ENCODE data around the gene MB21D2.

Gene MB21D2

DNA sequence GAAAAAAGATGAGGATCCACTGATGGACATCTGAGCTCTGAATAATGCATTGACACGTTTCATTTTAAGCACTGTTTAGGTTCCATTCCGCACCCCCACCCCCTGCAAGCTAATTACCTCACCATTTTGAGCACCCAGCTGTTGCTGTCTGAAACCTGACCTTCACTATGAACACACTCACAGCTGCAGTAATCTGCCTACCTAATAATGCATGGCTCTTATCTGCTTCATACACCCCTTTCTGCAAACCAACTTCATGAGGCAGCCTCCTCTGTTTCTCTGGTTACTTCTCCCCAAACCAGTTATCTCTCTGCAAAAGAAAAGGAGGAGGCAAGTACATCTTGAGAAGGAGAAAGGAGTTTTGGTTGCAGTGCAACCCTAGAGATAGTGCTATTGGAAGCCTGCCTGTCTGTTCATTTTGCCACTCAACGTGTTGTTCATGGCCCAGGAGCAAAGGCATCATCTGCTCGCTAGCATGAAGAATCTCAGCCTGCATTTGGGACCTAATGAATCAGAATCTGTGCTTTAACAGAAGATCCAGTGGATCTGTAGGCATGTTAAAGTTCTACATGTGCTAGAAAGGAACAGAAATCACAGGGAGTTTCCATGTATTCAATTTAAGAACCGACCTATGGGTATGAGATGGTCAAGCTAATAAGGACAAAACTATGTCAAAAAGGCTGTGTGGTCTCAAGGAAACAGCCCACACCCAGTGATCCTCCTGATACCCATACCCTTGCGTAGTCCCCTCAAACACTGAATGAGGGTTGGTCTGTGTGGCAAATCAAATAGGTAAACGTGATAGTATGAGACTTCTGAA, 87.2 kb downstream of the MB21D2 start:
- DNase-seq, result no peak

DNA sequence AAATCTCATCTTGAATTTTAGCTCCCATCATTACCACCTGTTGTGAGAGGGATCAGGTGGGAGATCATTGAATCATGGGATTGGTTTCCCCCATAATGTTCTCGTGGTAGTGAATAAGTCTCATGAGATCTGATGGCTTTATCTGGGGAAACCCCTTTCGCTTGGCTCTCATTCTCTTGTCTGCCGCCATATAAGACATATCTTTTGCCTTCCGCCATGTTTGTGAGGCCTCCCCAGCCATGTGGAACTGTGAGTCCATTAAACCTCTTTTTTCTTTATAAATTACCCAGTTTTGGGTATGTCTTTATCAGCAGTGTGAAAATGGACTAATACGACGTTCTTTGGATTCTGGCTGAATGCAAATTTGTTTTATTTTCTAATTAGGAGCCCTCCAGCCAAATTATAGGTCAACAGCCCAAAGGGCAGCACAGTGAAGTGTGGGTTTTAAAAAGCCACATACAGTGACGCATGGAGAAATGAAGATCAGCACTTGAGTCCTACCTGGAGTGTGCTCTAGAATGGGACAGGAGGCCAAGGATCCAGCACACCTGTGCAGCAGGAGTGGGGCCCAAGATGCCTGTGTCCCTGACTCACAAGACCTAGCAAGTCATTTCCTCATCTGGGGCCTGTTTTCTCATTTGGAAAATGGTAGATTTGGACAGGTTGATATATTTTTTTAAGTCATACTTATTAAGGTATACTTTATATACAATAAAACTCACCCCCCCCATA, 89.6 kb downstream of the MB21D2 start:
- DNase-seq, result no peak

DNA sequence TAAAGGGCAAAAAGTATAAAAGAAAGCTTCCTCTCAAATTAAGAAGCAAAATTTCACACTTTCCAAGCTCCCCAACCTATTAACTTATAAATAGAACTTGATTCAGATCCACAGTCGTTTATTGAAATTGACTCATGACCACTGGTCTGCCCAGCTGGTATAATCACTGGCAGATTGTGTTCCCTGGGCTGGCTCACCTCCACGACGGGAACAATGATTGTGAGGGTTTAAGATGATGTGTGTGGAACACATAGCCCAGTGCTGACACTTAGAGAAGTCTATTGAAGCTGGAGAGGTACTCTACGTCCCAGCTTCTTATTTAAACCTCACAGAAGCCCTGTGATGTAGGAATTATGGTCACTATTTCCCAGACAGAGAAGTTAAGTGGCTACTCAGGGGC, 90.4 kb downstream of the MB21D2 start:
- DNase-seq, result no peak

DNA sequence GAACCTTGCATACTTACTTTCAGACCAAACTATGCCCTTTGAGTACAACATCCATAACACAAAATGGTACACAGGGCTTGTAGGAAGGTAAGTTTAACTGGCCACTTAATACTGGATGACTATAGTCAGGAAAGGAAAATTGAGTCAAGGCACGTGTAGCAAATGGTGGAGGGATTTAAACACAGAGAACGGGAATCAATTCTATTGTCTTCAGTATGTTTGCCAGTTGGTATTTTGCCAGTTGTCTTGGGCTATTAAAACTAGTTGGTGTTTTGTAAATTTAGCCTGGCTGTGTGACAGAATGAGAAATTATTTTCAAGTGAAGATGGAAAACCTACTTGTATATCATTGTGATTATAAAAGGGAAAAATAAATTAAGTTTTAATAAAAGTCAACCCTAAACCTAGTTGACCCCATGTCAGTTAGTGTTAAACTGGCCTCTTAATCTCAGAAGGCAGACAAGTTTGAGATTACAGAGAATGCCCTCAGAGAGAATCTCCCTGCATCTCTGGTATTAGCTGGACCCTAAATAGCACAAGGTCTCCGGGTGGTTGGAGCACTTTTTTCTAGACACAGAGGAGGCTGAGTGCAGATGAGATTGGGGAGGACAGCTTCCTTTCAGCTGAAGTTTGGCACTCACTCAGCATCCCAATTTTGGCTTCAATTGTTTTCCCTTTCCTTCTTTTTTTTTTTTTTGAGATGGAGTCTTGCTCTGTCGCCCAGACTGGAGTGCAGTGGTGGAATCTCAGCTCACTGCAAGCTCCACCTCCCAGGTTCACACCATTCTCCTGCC, 91.2 kb downstream of the MB21D2 start:
- DNase-seq, result no peak

DNA sequence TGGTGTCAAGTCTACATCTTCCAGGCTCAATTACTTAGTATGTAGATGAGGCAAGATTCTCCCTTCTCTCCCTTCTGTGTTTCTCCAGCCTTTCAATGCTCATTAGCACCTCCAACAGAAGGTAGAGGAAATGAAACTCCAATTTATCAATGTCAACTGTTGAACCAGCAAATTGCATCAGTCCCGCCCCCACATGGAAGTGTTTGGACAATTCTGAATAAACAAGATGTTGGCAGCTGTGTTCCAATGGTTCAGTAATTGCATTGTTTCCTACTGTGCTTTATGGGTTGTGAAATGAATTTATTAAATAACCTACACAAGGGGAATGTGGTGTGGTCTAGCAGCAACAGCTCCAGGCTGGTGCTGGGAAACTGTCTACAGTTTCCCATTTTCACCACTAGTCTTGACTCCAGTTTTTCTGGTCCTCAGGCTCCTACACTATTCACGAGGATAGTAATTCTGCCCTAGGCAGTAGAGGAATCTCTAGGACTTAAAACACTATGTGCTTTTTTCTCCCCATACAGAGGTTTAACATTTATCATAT, 91.9 kb downstream of the MB21D2 start:
- DNase-seq, result peak; percentile 97

DNA sequence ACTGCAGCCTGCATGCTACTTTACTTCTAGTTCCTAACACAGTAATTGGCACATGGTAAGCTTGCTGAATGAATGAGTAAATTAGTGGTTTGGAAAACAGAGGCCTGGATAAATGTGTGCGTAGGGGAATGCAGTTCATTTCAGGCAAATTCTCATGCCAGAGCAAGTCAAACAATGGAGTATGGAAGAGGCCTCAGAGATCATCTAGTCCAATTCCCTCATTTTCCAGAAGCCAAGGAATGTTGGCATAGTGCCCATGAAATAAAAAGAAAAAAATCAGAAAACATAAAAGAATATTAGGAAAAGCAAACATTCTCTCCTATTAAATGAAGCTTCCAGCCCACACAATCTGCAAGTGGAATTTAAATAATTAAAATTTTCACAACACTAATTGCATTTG, 92.4 kb downstream of the MB21D2 start:
- DNase-seq, result no peak

DNA sequence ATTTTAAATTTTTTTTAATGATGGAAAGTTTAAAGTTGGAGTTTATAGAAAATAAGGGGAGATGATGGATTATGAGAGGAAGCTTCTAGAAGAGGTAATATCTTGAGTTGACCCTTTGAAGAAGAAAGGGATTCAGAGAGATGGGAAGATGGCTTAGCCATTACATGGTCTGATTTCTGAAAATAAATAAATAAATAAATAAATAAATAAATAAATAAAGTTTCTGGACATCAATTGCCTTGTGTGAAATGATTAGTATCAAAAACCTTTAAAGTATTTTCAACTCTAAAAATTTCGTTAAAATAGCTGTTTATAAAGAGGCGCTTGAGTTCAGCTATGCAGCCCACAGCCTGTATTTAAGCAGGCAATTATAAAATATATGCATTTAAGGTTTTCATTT, 93.3 kb downstream of the MB21D2 start:
- no peak for DNase-seq

DNA sequence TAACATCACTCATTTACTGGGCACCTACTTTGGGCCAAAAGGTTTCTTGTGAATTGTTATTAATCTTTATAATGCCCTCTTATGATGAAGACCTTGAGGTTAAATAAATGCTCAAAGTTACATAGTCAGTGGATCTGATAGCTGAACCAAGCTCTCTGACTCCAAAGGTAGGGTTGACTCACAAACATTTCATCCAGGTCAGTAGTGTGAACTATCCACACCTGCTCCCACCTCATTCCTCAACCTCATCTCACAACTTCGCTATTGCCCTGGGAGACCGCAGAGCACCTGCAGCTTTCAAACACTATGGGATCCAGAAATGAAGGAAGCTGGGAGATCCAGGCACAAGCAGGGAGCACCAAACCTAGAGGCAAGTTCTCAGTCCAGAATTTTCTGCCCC, 96.5 kb downstream of the MB21D2 start:
- no peak for DNase-seq

DNA sequence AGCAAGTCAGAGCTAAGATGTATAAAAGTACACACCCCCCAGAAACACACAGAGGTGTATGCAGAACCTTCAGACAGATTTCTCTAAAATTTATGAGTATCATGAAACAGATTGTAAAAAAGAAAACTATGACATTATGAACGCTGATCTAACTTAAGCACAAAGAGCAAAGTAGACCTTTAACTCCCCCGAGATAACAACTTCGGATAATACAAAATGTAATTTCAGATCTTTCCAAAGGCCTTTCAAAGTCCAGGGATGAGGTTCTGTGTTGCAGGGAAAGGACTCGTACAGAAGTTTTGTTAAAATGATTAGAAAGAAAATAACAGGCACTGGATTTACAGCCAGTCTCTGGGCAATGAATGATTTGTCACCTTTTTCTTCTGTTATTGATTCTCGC, 97.5 kb downstream of the MB21D2 start:
- DNase-seq, result no peak

DNA sequence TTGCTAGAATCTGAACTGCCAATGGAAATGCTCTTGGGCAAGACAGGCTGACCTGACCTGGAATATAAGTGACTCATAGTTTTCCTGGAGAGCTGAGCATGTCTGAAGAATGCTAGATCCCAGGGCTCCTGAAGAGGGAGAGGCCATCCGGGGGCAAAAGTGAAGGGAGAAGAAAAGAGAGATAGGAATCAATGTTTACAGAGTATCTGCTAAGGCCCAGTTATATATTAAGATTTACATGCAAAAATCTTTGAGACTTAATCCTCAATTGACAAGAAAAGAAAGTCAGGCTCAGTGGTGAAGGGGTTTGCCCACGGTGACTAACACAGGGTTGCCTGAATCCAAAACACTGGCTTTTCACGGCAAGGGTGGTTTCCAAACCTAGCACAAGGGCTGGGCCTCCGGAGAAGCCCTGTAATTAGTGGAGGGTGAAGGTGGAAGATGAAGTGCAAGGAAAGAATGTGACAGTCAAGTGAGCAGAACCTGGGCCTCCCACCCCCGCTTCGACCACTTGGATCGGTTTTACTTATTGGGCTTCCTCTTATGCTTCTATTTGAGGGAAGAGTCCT, 98.6 kb downstream of the MB21D2 start:
- no peak for DNase-seq

DNA sequence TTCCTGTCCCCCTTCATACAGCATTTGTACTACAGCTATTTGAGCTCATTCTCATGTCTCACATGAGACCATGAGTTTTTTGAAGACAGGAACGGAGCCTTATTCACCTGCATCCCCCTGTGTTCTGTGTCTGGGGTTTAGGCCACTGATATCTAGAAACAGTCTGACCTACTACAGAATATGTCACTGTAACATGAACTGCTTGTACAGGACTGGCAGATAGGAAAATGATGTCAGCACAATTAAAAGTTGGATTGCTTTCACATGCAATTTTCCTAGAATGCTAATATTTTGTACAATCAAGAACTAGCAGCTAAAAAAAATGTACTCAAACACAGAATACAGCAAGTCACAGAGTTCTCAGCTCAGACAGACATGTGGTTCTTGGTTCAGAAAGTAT, 99.5 kb downstream of the MB21D2 start:
- DNase-seq, result no peak

DNA sequence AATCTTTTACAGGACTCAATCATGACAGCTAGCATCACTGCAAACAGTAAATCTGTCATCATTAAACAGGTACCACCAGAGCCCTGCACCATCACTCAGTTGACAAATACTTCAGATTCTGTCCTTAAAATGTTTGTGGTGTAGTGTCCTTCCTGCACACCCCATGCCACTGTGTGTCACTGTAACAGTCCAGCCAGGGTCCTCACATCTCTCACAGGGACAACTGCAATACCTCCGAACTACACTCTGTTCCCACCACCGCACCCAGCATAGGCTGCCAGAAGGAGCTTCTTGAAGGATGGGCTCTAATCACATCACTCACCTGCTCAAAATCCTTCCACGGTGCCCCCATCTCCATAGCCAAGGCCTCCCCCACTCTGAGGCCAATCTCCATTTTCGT, 100.2 kb downstream of the MB21D2 start:
- no peak for DNase-seq

DNA sequence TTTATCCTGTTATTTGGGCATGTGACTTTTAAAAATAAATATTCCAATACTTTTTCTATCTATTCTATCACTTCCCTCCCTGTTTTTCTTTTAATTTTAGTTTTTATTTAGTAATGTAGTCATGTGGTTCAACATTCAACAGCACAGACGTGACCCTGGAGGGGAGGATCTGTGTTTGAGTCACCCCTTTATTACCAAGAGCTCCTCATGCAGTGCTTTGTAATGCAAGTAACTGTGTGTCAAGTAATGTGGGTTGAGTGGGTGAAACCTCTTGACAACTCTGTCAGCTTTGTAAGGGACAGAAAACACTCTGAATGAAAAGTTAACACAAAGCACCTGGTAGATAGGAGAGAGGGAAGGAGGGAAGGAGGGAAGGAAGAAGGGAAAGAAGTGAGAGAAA, 100.6 kb downstream of the MB21D2 start:
- no peak for DNase-seq

DNA sequence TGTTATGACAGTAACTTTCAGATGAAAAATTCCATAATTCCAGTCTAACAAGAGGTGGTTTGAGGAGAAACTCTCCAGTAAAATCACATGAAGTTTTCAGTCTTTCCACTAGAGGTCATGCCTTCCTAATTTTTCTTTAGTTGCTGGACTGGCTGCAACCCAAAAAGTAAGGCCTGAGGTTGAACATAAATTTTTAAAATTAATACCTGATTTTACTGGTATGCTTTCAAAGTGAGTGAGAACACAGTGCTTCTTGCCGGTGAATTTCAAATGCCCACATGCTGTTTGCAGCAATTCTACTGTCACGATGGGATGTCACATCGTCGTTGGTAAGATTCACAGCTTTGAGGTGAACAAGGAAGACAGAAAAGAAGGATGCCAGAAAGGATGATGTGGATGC, 101.3 kb downstream of the MB21D2 start:
- DNase-seq, result peak; percentile 37

DNA sequence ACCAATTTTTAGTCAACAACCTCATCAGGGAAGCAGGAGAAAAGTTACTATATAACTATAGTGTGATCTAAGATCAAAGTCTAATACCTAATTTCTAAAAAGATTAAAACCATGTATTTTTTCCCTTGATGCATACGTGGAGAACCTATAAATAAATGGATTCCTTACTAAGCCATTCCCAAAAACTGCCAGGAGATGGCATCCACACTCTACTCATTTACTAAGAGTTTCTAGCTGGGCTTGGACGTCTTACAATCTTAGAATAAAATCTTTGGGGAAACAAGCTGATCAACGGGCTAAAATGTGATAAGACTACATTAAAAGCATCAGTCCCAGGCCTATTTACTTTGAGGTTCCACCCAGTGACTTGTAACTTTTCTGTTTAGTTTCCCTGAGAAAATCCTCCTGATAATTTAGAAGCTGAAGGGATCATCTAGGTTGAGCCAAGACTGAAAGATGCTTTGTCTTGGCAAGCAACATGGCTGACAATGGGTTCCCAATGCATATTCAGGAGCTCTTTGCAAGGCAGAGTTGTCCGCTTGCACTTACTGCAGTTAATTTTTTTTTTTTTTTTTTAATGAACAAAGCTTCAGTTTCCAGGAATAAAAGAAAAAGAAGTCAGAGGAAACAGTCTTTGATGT, 104.8 kb downstream of the MB21D2 start:
- DNase-seq, result peak; percentile 32

DNA sequence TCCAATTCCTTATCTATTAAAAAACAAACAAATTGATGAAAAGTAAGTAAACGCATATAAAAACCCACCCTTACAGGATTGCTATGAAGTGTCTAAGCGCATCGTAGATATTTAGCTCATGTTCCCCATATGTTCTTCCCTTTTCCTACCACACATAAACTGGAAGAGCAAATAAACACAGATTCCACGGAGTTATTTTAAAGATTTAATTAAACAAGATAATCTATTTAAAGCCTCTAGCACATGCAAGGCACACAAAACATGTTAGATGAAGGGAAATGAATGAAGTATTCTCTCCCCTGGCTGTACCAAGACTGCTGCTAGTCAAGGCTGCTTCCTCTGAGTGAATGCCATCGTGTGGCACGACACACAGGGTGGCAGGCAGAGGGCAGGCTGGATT, 111.9 kb downstream of the MB21D2 start:
- DNase-seq, result no peak

DNA sequence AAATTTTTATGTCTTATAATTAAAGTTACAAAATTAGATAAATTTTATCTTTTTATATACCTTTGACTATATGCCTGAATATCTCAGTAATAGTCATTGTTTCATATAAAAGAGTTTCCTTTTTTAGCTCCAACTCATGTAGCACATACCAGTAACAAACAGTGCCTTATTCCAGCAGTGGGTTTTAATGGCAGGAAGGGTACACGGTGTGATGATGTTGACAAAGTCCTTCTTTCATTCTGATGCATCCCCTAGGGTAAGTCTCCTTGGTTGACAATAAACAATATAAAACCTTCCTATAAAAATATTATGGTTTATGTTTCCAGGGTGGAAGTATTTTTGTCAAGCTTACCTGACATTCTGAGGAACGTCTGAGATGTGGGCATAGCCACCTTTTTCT, 113.2 kb downstream of the MB21D2 start:
- DNase-seq, result no peak

DNA sequence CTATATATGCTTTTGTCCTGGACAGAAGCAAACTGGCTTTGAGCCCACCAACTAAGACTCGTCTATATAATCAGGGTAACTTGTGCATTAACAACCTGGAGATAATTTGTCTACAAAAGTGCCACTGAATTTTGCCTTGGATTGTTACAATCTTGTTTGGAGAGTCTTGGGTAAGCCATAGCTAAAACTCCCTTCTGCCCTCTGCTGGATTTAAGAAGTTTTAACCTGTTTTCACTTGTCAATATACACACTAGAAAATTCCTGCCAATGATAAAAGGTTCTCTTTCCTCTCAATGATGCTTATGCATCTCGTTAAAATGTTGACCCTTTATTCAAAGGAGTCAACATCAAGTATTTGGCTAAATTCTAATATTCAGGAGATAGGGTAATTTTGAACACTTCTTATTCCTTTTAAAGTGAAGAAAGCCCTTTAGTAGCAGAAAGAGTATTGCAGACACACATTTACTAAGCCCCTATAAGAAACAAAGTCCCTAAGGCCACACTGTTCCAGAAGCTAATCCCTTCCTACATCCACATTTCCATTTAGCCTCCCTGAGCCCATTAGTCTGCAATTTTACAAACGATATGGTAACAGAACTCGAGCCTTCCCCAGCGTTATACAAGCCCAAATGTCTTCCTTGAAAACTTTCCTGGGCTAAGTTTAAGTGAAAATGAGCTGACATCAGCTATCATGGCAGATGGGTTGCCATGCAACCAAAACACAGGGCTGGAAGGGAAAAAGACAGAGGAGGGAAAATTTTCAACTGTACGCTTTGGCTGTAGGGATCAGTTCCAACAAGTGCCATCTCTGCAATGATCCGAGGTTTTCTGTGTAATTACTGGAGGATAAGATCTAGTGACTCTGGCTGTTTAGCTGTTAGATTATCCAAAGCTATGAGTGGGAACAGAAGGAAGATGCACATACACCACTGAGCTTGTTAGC, 114.4 kb downstream of the MB21D2 start:
- DNase-seq, result peak; percentile 14

DNA sequence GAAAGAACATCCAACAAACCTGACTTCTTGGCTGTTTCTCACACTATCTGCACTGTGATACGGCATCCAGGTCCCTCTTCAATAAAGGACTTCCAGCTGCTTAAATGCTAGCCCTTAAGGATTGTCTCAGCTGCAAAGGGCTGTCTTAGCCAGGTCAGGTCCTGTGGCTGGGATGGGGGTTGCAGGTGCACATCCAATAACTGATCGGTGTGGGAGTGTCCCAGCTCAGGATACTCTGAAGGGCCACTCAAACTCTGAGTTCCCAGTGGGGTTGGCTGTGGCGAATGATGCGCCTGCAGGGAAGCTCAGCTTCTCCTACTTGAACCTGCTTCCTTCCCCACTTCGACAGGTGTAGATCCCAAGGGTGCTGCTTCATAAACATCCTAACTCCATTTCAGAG, 115.7 kb downstream of the MB21D2 start:
- no peak for DNase-seq

DNA sequence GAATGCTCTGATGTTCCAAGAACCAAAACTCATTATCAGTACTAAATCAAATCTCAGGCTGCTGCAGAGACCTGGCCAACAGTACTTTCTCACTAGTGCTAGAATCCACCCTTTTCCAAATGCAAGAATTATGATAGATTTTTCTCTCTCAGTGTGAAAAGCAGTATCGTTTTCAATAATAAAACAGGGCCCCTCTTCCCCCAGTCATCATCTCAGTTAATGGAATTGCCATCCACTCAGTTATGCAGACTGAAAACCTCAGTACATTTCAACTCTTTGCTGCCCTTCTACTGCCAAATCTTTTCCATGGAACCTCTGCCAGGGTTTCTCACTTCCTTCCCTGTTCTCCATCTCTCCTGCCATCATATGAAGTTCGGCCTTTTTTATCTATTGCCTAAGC, 117.9 kb downstream of the MB21D2 start:
- DNase-seq, result no peak

DNA sequence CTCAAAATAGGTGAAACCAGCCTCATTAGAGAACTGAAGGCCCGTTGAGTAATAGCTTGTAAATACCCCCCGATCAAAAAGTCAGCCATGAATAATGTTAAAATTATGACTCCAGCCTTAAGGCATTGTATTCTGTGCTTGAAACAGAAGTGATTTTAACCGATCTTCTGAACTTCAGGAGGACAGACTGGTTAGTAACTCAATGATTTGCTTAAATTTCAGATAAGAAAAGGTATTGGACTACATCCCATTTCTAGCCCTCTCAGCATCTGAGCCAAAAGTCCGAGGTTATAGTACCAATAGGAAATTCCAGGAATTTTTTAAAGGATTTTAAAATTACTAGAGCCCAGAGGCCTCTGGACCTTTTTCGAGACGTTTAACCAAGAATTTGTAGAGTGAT, 122.6 kb downstream of the MB21D2 start:
- DNase-seq, result no peak

All from MV-4-11 (cell line).